KG1 (cell line): ENCODE measurements around the gene THSD4.

Experiments
- DNase-seq: peaks from one replicate; lab custom pipeline; 2025; lab: John Stamatoyannopoulos, UW

THSD4 gene

DNA sequence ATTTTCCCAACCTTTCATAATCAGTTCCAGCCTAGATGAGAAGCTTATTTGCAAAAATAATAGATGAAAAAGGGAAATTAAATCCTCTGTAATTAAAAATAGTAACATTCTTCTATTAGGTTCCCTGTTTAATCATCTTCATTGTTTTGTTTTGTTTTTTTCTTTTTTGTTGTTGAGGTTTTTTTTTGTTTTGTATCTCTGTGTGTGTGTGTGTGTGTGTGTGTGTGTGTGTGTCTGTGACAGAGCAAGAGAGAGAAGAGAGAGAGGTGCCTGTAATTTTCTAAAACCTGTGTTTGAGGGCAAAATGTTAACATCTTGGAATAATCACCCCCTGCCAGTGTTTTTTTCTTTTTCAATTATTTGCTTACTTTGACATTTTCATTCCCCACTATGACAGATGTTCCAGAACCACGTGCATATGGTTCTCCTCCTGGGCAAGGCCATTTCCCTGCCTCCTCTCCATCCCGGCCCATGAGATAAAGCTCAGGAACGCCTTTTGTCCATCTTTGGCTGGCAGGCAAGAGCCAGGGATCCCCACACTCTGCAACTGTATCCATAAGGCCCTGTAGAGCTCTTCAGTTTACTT, 573.3 kb downstream of the THSD4 start:
- DNase-seq, result no peak

DNA sequence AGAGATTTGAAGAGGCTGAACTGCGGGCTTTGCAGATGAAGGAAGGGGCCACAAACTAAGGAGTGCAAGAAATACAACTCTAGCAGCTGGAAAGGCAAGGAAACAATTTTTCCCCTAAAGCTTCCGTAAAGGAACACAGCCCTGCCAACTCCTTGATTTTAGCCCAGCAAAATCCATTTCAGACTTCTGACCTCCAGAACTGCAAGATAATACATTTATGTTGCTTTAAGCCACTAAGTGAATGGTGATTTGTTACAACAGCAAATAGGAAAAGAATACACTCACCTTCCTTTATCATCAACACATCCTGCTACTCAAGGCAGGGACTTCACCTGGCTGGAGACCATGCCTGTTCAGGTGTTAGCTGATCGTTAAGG, 575.8 kb downstream of the THSD4 start:
- DNase-seq, result no peak

GRCh38 chr15:71691458-71692417, 576.5 kb downstream of the THSD4 start:
- DNase-seq, result no peak

- DNase-seq, result no peak
Measured at GRCh38 chr15:71697236-71697635, 582.0 kb downstream of the THSD4 start.

GRCh38 chr15:71698030-71698429, 582.8 kb downstream of the THSD4 start:
- DNase-seq, result no peak

DNA sequence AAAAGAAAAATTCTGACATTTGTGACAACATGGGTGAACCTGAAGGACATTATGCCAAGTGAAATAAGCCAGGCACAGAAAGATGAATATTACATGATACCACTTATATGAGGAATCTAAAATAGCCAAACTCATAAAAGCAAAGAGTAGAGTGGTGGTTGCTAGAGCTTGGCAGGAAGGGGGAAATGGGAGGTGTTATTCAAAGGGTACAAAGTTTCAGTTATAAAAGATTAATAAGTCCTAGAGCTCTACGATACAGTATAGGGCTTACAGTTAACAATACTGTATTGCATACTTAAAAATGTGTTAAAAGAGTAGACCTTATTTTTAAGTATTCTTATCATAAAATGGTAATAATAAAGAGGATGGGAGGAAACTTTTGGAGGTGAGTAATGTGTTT, 583.5 kb downstream of the THSD4 start:
- no peak for DNase-seq

- DNase-seq, result no peak
Measured at GRCh38 chr15:71699977-71700376, 584.7 kb downstream of the THSD4 start.

GRCh38 chr15:71701808-71702207, 586.5 kb downstream of the THSD4 start:
- no peak for DNase-seq

DNA sequence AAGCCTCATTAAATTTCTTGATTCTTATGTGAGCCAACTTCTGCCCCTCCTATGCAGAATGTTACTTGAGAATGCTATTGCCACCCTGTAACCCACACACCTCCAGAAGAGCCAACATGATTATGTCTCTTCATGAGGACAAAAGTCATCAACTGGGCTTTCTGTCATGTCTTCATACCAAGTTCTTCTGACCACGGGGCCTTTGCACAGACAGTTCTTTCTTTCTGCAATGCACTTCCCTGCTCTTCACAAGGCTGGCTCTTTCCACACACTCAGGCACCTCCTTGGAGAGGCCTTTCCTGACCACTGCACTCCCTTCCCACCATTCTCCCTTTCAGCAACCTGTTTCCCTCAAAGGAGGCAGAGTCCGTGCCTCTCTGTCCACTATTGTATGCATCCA, 587.2 kb downstream of the THSD4 start:
- DNase-seq, result no peak

GRCh38 chr15:71705151-71705550, 589.9 kb downstream of the THSD4 start:
- no peak for DNase-seq

- DNase-seq, result no peak
Measured at GRCh38 chr15:71706461-71707229, 591.4 kb downstream of the THSD4 start.

GRCh38 chr15:71707230-71708050, 592.2 kb downstream of the THSD4 start:
- DNase-seq, result no peak

DNA sequence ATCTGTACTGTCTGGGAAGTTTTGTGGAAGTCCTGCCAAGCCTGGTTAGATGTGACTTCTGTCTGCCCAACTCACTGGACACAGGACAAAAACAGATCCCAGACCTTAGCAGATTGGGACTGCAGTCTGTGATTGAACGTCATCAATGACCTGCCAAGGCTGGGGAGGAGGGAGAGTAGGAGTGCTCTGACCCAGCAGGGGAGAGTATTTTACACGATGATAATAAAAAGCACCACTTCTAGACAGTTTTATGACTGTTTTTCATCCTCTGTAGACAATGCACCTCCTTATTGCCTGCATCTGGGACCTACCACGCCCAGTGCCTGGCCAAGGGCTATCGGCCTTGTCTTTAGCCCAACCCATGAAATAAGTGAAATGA, 592.8 kb downstream of the THSD4 start:
- DNase-seq, result no peak

- no peak for DNase-seq
Measured at GRCh38 chr15:71708741-71709140, 593.5 kb downstream of the THSD4 start.

DNA sequence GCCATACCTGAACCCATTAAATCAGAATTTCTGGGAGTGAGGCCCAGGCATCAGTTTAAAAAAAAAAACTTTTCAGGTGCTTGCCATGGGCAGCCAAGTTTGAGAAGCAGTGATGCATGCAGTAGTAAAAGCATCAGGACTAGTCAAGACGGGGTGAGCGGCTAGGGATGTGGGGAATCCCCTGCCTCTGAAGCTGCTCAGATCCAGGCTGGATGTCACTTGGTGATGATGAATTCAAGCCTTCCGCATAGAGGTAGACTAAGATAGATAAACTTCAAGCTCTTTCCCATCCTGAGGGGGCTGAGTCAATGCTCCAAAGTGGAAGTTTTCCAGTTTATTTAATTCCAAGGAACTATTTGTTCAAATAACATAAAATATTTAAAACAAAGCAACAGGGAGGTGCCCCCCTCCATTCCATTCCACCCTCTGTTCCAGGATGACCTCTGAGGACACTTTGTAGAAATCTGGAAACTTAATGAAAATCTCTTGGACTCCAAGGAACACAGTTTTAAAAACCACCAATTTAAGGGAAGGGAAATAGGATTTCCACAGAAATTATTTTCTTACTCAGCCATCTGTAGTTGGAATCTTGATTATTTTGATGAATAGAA, 594.6 kb downstream of the THSD4 start:
- DNase-seq, result no peak

- DNase-seq, result no peak
Measured at GRCh38 chr15:71712182-71712581, 596.9 kb downstream of the THSD4 start.

DNA sequence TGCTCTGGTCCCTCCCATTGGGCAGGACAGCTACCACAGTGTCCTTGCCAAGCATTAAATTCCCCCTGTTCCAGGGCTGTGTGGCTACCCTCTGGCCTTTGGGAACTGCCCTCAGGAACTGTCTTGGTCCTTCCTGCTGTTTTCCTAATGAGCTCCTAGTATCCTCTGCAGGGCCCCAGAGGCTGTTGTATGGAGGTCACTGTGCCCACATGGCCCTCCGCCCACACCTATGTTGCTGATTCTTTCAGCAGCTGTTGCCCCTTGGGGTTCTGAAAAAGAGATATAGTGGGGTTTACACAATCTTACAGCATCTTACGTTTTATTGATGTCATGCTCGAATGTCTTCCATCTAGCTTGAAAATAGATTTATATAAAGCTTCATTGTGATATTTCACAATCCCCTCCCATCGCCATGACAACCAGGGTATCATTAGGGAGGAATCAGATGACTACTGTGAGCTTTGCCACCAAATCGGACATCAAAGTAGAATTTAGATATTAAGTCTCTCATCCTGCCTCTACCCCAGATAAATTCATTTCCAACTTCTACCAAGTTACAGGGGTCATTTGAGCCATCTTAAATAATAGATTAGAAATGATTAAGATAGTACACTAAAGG, 598.0 kb downstream of the THSD4 start:
- DNase-seq, result no peak

GRCh38 chr15:71715914-71716313, 600.6 kb downstream of the THSD4 start:
- no peak for DNase-seq

GRCh38 chr15:71716990-71717389, 601.7 kb downstream of the THSD4 start:
- DNase-seq, result no peak

DNA sequence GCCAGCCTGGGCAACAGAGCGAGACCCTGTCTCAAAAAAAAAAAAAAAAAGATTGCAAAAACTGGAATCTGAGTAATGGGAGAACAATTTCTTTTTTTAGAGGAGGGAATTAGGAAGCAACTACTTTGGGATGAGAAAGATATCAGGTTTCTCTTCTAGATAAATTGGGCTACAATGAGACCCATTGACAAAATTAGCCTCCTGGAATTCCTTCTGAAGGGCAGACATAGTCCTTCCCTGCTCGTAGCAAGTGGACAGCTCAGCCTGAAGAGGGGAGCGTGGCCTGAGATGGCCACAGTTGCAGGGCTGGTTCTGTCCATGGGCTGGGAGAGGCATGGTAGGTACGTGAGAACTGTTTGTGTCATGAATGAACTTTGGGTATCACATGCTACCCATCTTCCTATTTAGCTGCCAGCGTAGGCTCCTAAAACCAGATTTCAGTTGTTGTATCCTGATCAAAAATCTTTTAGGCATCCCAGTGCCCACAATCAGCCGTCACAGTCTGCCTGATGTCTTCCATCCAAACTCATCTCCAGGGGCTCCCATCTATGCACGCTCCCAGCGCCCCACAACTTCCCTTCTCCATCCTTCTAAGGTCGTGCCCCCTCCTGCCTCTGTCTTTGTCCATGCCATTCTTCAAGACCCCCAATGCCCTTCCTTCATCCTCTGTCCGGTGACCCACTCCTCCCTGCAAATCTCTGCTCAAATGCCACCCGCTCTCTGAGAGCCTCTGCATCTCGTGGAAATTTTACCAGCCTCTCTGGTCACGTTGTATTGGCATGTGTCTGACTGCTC, 603.0 kb downstream of the THSD4 start:
- no peak for DNase-seq
